CD4-positive, alpha-beta T cell treated with Interleukin-4 for 1 hour (primary cell): ENCODE data around the gene PSMD1.
"Not testable (repeated sequence)": the region's sequence is repeated elsewhere in the genome, so short reads cannot be mapped to it uniquely, and the experiment has no call there.

Experiments
- DNase-seq, 2 donors: peaks; one replicate each; pipeline ENCODE4 v3.0.0-alpha.2; 2020 to 2022

PSMD1 gene

GRCh38 chr2:231058761-231059550 is 2.3 kb downstream of the PSMD1 start:
- DNase-seq, result no peak

GRCh38 chr2:231059756-231060155 is 3.1 kb downstream of the PSMD1 start:
- no peak for DNase-seq

- no peak for DNase-seq
Measured at GRCh38 chr2:231062776-231063175, 6.1 kb downstream of the PSMD1 start.

GRCh38 chr2:231063347-231063746 is 6.7 kb downstream of the PSMD1 start:
- DNase-seq, result no peak

- no peak for DNase-seq
Measured at GRCh38 chr2:231065966-231066365, 9.3 kb downstream of the PSMD1 start.

- DNase-seq, result not testable (repeated sequence)
Measured at GRCh38 chr2:231067531-231067930, 10.9 kb downstream of the PSMD1 start.

GRCh38 chr2:231068525-231069222 is 12.0 kb downstream of the PSMD1 start:
- no peak for DNase-seq

GRCh38 chr2:231069379-231070054 is 12.8 kb downstream of the PSMD1 start:
- DNase-seq, result no peak

- DNase-seq, result no peak
Measured at GRCh38 chr2:231084565-231084964, 27.9 kb downstream of the PSMD1 start.

GRCh38 chr2:231088754-231089153 is 32.1 kb downstream of the PSMD1 start:
- DNase-seq, result no peak

GRCh38 chr2:231093933-231094332 is 37.3 kb downstream of the PSMD1 start:
- no peak for DNase-seq

GRCh38 chr2:231094736-231095346 is 38.2 kb downstream of the PSMD1 start:
- DNase-seq, result no peak

GRCh38 chr2:231099918-231100317 is 43.3 kb downstream of the PSMD1 start:
- DNase-seq, result no peak

GRCh38 chr2:231100321-231100720 is 43.7 kb downstream of the PSMD1 start:
- DNase-seq, result not testable (repeated sequence)

GRCh38 chr2:231100990-231101389 is 44.3 kb downstream of the PSMD1 start:
- no peak for DNase-seq

- DNase-seq, result no peak
Measured at GRCh38 chr2:231102772-231103171, 46.1 kb downstream of the PSMD1 start.

GRCh38 chr2:231104115-231104713 is 47.5 kb downstream of the PSMD1 start:
- peak; percentile 59 to 63 for DNase-seq

- no peak for DNase-seq
Measured at GRCh38 chr2:231110551-231110950, 53.9 kb downstream of the PSMD1 start.

- no peak for DNase-seq
Measured at GRCh38 chr2:231111987-231112386, 55.3 kb downstream of the PSMD1 start.

GRCh38 chr2:231113489-231113888 is 56.8 kb downstream of the PSMD1 start:
- no peak for DNase-seq

GRCh38 chr2:231115651-231116050 is 59.0 kb downstream of the PSMD1 start:
- DNase-seq, result no peak

- no peak for DNase-seq
Measured at GRCh38 chr2:231117148-231117547, 60.5 kb downstream of the PSMD1 start.
